ENCODE data around the gene ZDHHC7. TPM values are rescaled to one million over a fixed set of nuclear protein-coding genes. Genes with fewer than 3 reads are reported as not detected.

ZDHHC7 gene
- total RNA-seq, 4 donors from 2014 or later = 31.0 to 103 (median 62.3) TPM

- no peak for TF ChIP-seq CTCF (IDR thresholded peaks at IDR 0.05; ENCODE audit: low read depth)
These were observed 21.8 kb upstream of the ZDHHC7 start for GRCh38 chr16:85033171-85033570.

GRCh38 chr16:85031451-85031850 lies 20.1 kb upstream of the ZDHHC7 start:
- no peak for TF ChIP-seq CTCF (IDR thresholded peaks at IDR 0.05; ENCODE audit: low read depth)

- TF ChIP-seq CTCF (IDR thresholded peaks at IDR 0.05; ENCODE audit: low read depth) = no peak
These were observed 18.7 kb upstream of the ZDHHC7 start for GRCh38 chr16:85029981-85030401.

GRCh38 chr16:85029408-85029784 lies 18.1 kb upstream of the ZDHHC7 start:
- no peak for TF ChIP-seq CTCF (IDR thresholded peaks at IDR 0.05; ENCODE audit: low read depth)

GRCh38 chr16:85028685-85029407 lies 17.5 kb upstream of the ZDHHC7 start:
- no peak for TF ChIP-seq CTCF (IDR thresholded peaks at IDR 0.05; ENCODE audit: low read depth)

- TF ChIP-seq CTCF (IDR thresholded peaks at IDR 0.05; ENCODE audit: low read depth) = no peak
These were observed 16.8 kb upstream of the ZDHHC7 start for GRCh38 chr16:85027958-85028684.

- no peak for TF ChIP-seq CTCF (IDR thresholded peaks at IDR 0.05; ENCODE audit: low read depth)
These were observed 16.1 kb upstream of the ZDHHC7 start, which contains the start of gene KIAA0513 for GRCh38 chr16:85027349-85027957. Gene KIAA0513, plus strand, starts transcription at chr16:85027795. Its CDS starts 39,277 bp downstream, at chr16:85067072.

All from subcutaneous adipose tissue (tissue), 4 donors.